Esophagus muscularis mucosa (tissue), 4 donors: ENCODE measurements around the gene ZNF341. TPM values are rescaled to one million over a fixed set of nuclear protein-coding genes. Genes with fewer than 3 reads are reported as not detected.

ENCODE experiments used
- DNase-seq: peaks from one replicate; pipeline ENCODE4 v3.0.0-alpha.2; 2017; ENCODE audit errors: extremely low spot score
- H3K27ac ChIP-seq, 4 donors: fragments of 200-600 bp; sonication (generic); replicated peaks in 1 of 4; 1 replicate in 3 of 4; 2 replicates in 1 of 4; pipeline ENCODE4 v1.5.1; 2016 to 2019; ENCODE audit warnings: mild to moderate bottlenecking in 1 of 4
- H3K27me3 ChIP-seq, 4 donors: fragments of 200-600 bp; sonication (generic); one replicate each; pipeline versions ENCODE4 v1.5.1 to v1.6.0; 2016 to 2019
- H3K36me3 ChIP-seq, 4 donors: fragments of 200-600 bp; sonication (generic); one replicate each; pipeline ENCODE4 v1.5.1; 2016 to 2019
- H3K4me1 ChIP-seq, 4 donors: fragments of 200-600 bp; sonication (generic); one replicate each; pipeline ENCODE4 v1.5.1; 2016 to 2019
- H3K4me3 ChIP-seq, 4 donors: fragments of 200-600 bp; sonication (generic); 1 replicate in 2 of 4; 2 replicates in 2 of 4; pipeline ENCODE4 v1.5.1; 2016 to 2019; ENCODE audit warnings: mild to moderate bottlenecking in 4 of 4, moderate library complexity in 1 of 4
- H3K9me3 ChIP-seq, 4 donors: fragments of 200-600 bp; sonication (generic); 1 replicate in 3 of 4; 2 replicates in 1 of 4; pipeline ENCODE4 v1.5.1; 2016 to 2019
- CTCF ChIP-seq, 3 experiments: fragments of 200-600 bp in 2 of 3; fragments of 450-650 bp in 1 of 3; sonication (generic) in 2 of 3; IDR thresholded peaks; one replicate each; pipeline ENCODE4 v1.5.1; 2017 to 2019; ENCODE audit warnings: antibody characterized with exemption in 3 of 3, mild to moderate bottlenecking in 2 of 3, moderate library complexity in 1 of 3
- EP300 ChIP-seq: sonication (generic); formaldehyde crosslinking; IDR thresholded peaks from one replicate; pipeline ENCODE4 v1.6.1; 2017; ENCODE audit warnings: antibody characterized with exemption
- POLR2A ChIP-seq: fragments of 450-650 bp; IDR thresholded peaks from one replicate; pipeline ENCODE4 v1.6.1; 2017; ENCODE audit warnings: antibody characterized with exemption, moderate library complexity, mild to moderate bottlenecking, low read depth
- POLR2AphosphoS5 ChIP-seq, 2 donors: sonication (generic); formaldehyde crosslinking; IDR thresholded peaks; one replicate each; pipeline ENCODE4 v1.6.1; 2017; ENCODE audit warnings: antibody characterized with exemption in 2 of 2
- WGBS: methylation state at CpG from one replicate; pipeline ENCODE4 v1.1.5; 2018; 5-methylcytosine and 5-hydroxymethylcytosine counted together
- intact Hi-C: fragments of 100-400 bp; cut with DNase I; formaldehyde crosslinking; loops from one replicate; pipeline ENCODE4 v1.15.1; 2023
- total RNA-seq, 4 donors: library from RNA; depleted of rRNA; stranded (reverse); fragments of >200 nt; gene quantifications; one replicate each; pipeline versions ENCODE4 v1.1.0 to v1.2.1, GENCODE V29; 2016

The ZNF341 gene
- total RNA-seq, 4 donors from 2014 or later = 1.7 to 4.2 (median 3.4) TPM

- TF ChIP-seq CTCF (IDR thresholded peaks at IDR 0.05) (no peak), POLR2AphosphoS5 (IDR thresholded peaks at IDR 0.05) (no peak), POLR2A (no peak), EP300 (no peak)
- peaks cover 52 to 83% (median 77%) of the 10 kb centered on the region in 4 donors for H3K4me1 ChIP-seq
- no peak for DNase-seq
- peaks cover 0 to 11% (median 2%) of the 10 kb centered on the region in 4 donors for H3K36me3 ChIP-seq
- WGBS = 83% methylated on average over 1 of the region's 1 CpG
- intact Hi-C loops = no loop called here
- H3K9me3 ChIP-seq = no peaks in the 10 kb centered on the region
- no peak overlapping the region for H3K4me3 ChIP-seq
- H3K27me3 ChIP-seq = no peaks in the 10 kb centered on the region
- H3K27ac ChIP-seq = no peak overlapping the region
These were observed 88.6 kb downstream of the ZNF341 start for GRCh38 chr20:33820362-33820761.

- intact Hi-C loops = no loop called here
- Histone ChIP-seq H3K27ac (no peak overlapping the region), H3K27me3 (no peaks in the 10 kb centered on the region), H3K36me3 (peaks cover 0 to 5% (median 0%) of the 10 kb centered on the region in 4 donors), H3K4me3 (no peak overlapping the region), H3K9me3 (no peaks in the 10 kb centered on the region), H3K4me1 (peaks cover 57 to 86% (median 82%) of the 10 kb centered on the region in 4 donors)
- 63% methylated on average over 4 of the region's 4 CpGs for WGBS
- no peak for DNase-seq
- TF ChIP-seq CTCF (IDR thresholded peaks at IDR 0.05) (no peak), POLR2A (no peak), EP300 (no peak), POLR2AphosphoS5 (IDR thresholded peaks at IDR 0.05) (no peak)
These were observed 89.6 kb downstream of the ZNF341 start for GRCh38 chr20:33821270-33821836.

GRCh38 chr20:33822423-33822822 lies 90.6 kb downstream of the ZNF341 start:
- no peak for TF ChIP-seq POLR2A
- TF ChIP-seq EP300 = no peak
- no peak for TF ChIP-seq POLR2AphosphoS5 (IDR thresholded peaks at IDR 0.05)
- no peak for TF ChIP-seq CTCF (IDR thresholded peaks at IDR 0.05)
- peaks cover 0 to 5% (median 0%) of the 10 kb centered on the region in 4 donors for H3K36me3 ChIP-seq
- H3K4me3 ChIP-seq = no peak overlapping the region
- no peak for DNase-seq
- peaks cover 64 to 86% (median 83%) of the 10 kb centered on the region in 4 donors for H3K4me1 ChIP-seq
- H3K27me3 ChIP-seq = no peaks in the 10 kb centered on the region
- 83% methylated on average over 2 of the region's 5 CpGs for WGBS
- H3K9me3 ChIP-seq = no peaks in the 10 kb centered on the region
- intact Hi-C loops = no loop called here
- H3K27ac ChIP-seq = no peak overlapping the region

- no peak overlapping the region for H3K4me3 ChIP-seq
- peaks cover 0 to 5% (median 0%) of the 10 kb centered on the region in 4 donors for H3K36me3 ChIP-seq
- H3K27me3 ChIP-seq = no peaks in the 10 kb centered on the region
- WGBS = 98% methylated on average over 5 of the region's 5 CpGs
- TF ChIP-seq EP300 = no peak
- H3K9me3 ChIP-seq = no peaks in the 10 kb centered on the region
- no peak for DNase-seq
- peaks cover 66 to 86% (median 83%) of the 10 kb centered on the region in 4 donors for H3K4me1 ChIP-seq
- no peak overlapping the region for H3K27ac ChIP-seq
- intact Hi-C loops = no loop called here
These were observed 91.2 kb downstream of the ZNF341 start for GRCh38 chr20:33822991-33823390.

- Histone ChIP-seq H3K4me1 (peaks cover 78 to 86% (median 83%) of the 10 kb centered on the region in 4 donors), H3K9me3 (no peaks in the 10 kb centered on the region), H3K27ac (no peak overlapping the region), H3K27me3 (no peaks in the 10 kb centered on the region), H3K36me3 (peaks cover 0 to 5% (median 0%) of the 10 kb centered on the region in 4 donors), H3K4me3 (no peak overlapping the region)
- intact Hi-C loops = no loop called here
- no peak for DNase-seq
- TF ChIP-seq POLR2AphosphoS5 (IDR thresholded peaks at IDR 0.05) = no peak
- TF ChIP-seq EP300 = no peak
- no peak for TF ChIP-seq POLR2A
- TF ChIP-seq CTCF (IDR thresholded peaks at IDR 0.05) = no peak
- WGBS = 100% methylated on average over 1 of the region's 1 CpG
These were observed 93.1 kb downstream of the ZNF341 start for GRCh38 chr20:33824852-33825251.
